ENCODE measurements around the gene SRPX2. TPM values are rescaled to one million over a fixed set of nuclear protein-coding genes. Genes with fewer than 3 reads are reported as not detected.

The SRPX2 gene
- total and polyA plus RNA-seq, 4 donors: 5.6 to 19.1 (median 10.9) TPM

GRCh38 chrX:100663642-100664041 lies 19.6 kb downstream of the SRPX2 start:
- DNase-seq (no peak), ATAC-seq (ENCODE audit: insufficient read depth, low FRiP score) (no peak)
- no peak overlapping the region for H3K27ac ChIP-seq (ENCODE audit: low read depth in 1 of 2, low read length in 1 of 2)
- no peaks in the 10 kb centered on the region for H3K9me3 ChIP-seq (ENCODE audit: control insufficient read depth in 4 of 4, insufficient read depth in 3 of 4, low read length in 3 of 4)
- 45 to 77% methylated on average over 2 of the region's 2 CpGs for WGBS, 2 donors
- no peak overlapping the region for H3K9ac ChIP-seq (ENCODE audit: insufficient read depth in 1 of 2, low read length in 2 of 2)
- no peak for TF ChIP-seq CTCF (IDR thresholded peaks at IDR 0.05; ENCODE audit: control extremely low read depth, extremely low read depth)
- H3K27me3 ChIP-seq (ENCODE audit: control insufficient read depth in 3 of 3, insufficient read depth in 3 of 3, low read length in 2 of 3): peaks cover 0 to 10% (median 5%) of the 10 kb centered on the region in 3 donors
- H3K4me3 ChIP-seq: no peak overlapping the region
- H3K36me3 ChIP-seq (ENCODE audit: control insufficient read depth in 4 of 4, insufficient read depth in 4 of 4, low read length in 4 of 4): peaks cover 0 to 2% (median 0%) of the 10 kb centered on the region in 4 donors
- peaks cover 0 to 7% (median 0%) of the 10 kb centered on the region in 5 donors for H3K4me1 ChIP-seq (ENCODE audit: control insufficient read depth in 5 of 5, insufficient read depth in 5 of 5, low read length in 5 of 5)

- 65 to 86% methylated on average over 3 of the region's 3 CpGs for WGBS, 2 donors
- peaks cover 0 to 4% (median 0%) of the 10 kb centered on the region in 5 donors for H3K4me1 ChIP-seq (ENCODE audit: control insufficient read depth in 5 of 5, insufficient read depth in 5 of 5, low read length in 5 of 5)
- no peak overlapping the region for H3K4me3 ChIP-seq
- DNase-seq (no peak), ATAC-seq (ENCODE audit: insufficient read depth, low FRiP score) (no peak)
- peaks cover 0 to 2% (median 0%) of the 10 kb centered on the region in 4 donors for H3K9me3 ChIP-seq (ENCODE audit: control insufficient read depth in 4 of 4, insufficient read depth in 3 of 4, low read length in 3 of 4)
- no peak for TF ChIP-seq CTCF (IDR thresholded peaks at IDR 0.05; ENCODE audit: control extremely low read depth, extremely low read depth)
- no peak overlapping the region for H3K27ac ChIP-seq (ENCODE audit: low read depth in 1 of 2, low read length in 1 of 2)
- H3K9ac ChIP-seq (ENCODE audit: insufficient read depth in 1 of 2, low read length in 2 of 2): no peak overlapping the region
- H3K36me3 ChIP-seq (ENCODE audit: control insufficient read depth in 4 of 4, insufficient read depth in 4 of 4, low read length in 4 of 4): peaks cover 0 to 5% (median 0%) of the 10 kb centered on the region in 4 donors
- H3K27me3 ChIP-seq (ENCODE audit: control insufficient read depth in 3 of 3, insufficient read depth in 3 of 3, low read length in 2 of 3): peaks cover 6 to 24% (median 12%) of the 10 kb centered on the region in 3 donors
Measured at GRCh38 chrX:100672966-100673365, 29.0 kb downstream of the SRPX2 start.

GRCh38 chrX:100673397-100673953 lies 29.5 kb downstream of the SRPX2 start:
- Histone ChIP-seq H3K27ac (ENCODE audit: low read depth in 1 of 2, low read length in 1 of 2) (no peak overlapping the region), H3K9ac (ENCODE audit: insufficient read depth in 1 of 2, low read length in 2 of 2) (no peak overlapping the region), H3K9me3 (ENCODE audit: control insufficient read depth in 4 of 4, insufficient read depth in 3 of 4, low read length in 3 of 4) (peaks cover 0 to 2% (median 0%) of the 10 kb centered on the region in 4 donors), H3K4me1 (ENCODE audit: control insufficient read depth in 5 of 5, insufficient read depth in 5 of 5, low read length in 5 of 5) (peaks cover 0 to 4% (median 0%) of the 10 kb centered on the region in 5 donors), H3K4me3 (no peak overlapping the region), H3K27me3 (ENCODE audit: control insufficient read depth in 3 of 3, insufficient read depth in 3 of 3, low read length in 2 of 3) (peaks cover 6 to 27% (median 12%) of the 10 kb centered on the region in 3 donors), H3K36me3 (ENCODE audit: control insufficient read depth in 4 of 4, insufficient read depth in 4 of 4, low read length in 4 of 4) (peaks cover 0 to 5% (median 0%) of the 10 kb centered on the region in 4 donors)
- ATAC-seq (ENCODE audit: insufficient read depth, low FRiP score) (no peak), DNase-seq (no peak)
- WGBS, 2 donors: 53 to 85% methylated on average over 3 of the region's 3 CpGs
- no peak for TF ChIP-seq CTCF (IDR thresholded peaks at IDR 0.05; ENCODE audit: control extremely low read depth, extremely low read depth)
